PC-9 (cell line): ENCODE measurements around the gene MGAT5.

ENCODE experiments used
- CTCF ChIP-seq: fragments of 200-600 bp; sonication (generic); conservative IDR thresholded peaks from 2 replicates; pipeline ENCODE4 v1.6.1; 2017; ENCODE audit warnings: mixed run types, antibody characterized with exemption, mild to moderate bottlenecking, moderate library complexity
- EZH2 ChIP-seq: fragments of 200-600 bp; sonication (generic); IDR thresholded peaks from 2 replicates; pipeline ENCODE4 v1.8.0; 2017; ENCODE audit warnings: antibody characterized with exemption, low read depth

DNA sequence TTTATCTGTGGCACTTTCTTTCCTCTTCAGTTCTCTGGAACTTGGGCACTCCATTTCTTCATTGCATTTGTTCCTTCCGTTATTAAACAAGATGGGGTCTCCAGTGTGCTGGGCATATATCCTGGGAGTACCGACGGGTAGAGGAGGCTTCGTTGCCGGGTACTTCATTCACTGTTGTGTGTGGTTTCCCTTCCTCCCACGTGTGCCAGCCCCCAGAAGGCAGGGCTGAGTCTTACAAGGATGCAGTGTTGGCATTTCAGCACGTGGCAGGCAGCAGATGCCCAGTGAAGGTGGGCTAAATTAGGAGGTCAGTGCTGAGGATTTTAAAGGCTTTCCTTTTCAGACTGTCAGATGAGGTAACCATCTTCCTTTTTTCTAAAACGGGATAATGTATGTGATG, 58.6 kb downstream of the MGAT5 start:
- TF ChIP-seq CTCF (no peak), EZH2 (no peak)
